Caki2 (cell line): ENCODE results near the gene SP4. TPM values are rescaled to one million over a fixed set of nuclear protein-coding genes. Genes with fewer than 3 reads are reported as not detected.
"Not testable (repeated sequence)": the region's sequence is repeated elsewhere in the genome, so short reads cannot be mapped to it uniquely, and the experiment has no call there.

Source experiments
- DNase-seq: peaks from one replicate; pipeline ENCODE4 v3.0.0-alpha.2; 2015; ENCODE audit warnings: low read depth
- in situ Hi-C: cut with HindIII; loops from 2 replicates; pipeline ENCODE4 v1.10.0; 2016; ENCODE audit warnings: low sequenced_read_pairs, low pct_unique_long_range_greater_than_20kb, mixed read lengths
- total RNA-seq: library from RNA; depleted of rRNA; stranded (reverse); fragments of >200 nt; shearing (Covaris generic); gene quantifications from 2 replicates; pipeline ENCODE4 v1.2.3, GENCODE V29; 2014; ENCODE audit warnings: low replicate concordance

SP4 gene
- total RNA-seq, 1 experiment from 2014 or later, result 2.5 TPM

GRCh38 chr7:21500117-21500832 is 72.4 kb downstream of the SP4 start:
- in situ Hi-C loops, result no loop called here
- DNase-seq, result no peak

GRCh38 chr7:21504021-21504420 is 76.1 kb downstream of the SP4 start:
- in situ Hi-C loops, result no loop called here
- DNase-seq, result no peak

DNA sequence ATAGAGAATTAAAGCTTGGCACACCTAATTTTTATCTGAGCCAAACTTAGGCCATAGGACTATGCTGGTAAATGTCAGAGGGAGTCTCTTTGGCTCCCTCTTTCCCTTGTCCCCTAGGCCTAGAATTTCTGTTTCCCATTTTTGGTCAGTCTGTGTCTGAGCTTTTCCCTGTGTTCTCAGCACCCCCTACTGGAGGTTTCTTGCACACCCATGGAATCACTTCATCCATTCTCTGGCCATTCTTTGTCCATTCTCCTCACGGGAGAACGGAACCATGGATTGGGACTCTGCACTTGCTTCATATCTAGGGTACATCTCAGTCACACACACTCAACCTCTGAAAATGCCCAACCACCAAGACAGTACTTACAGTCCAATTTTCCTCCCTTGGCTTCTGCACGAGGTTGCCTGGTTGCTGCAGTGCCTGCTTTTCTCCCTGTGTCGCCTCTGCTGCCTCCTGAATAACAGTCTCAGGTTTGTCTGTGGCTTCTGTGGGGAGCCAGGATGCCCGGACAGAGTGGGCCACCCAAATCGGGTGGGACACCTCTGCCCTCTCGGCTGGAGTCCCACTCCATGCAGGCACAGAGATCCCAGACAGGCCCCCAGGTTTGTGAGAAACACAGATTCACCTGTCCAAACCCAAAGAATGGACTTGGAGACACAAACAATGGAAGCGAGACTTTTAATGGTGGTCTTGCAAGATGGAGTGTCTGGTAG is 79.9 kb downstream of the SP4 start:
- in situ Hi-C loops, result no loop called here
- peak; percentile 13 for DNase-seq

DNA sequence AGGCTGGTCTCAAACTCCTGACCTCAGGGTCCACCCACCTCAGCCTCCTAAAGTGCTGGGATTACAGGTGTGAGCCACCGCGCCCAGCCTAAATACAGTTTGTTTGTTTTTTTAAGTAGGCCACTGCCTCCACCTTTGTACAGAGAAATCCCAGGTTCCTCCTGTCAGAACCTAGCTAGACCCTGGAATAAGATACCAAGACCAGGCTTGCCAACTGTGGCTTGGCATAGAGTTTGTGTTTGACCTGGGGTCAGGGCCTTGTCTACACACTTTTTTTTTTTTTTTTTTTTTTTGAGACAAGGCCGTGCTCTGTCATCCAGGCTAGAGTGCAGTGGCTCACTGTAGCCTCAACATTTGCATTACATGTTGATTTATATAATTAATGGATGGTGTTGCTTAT is 80.7 kb downstream of the SP4 start:
- no peak for DNase-seq
- in situ Hi-C loops, result no loop called here

DNA sequence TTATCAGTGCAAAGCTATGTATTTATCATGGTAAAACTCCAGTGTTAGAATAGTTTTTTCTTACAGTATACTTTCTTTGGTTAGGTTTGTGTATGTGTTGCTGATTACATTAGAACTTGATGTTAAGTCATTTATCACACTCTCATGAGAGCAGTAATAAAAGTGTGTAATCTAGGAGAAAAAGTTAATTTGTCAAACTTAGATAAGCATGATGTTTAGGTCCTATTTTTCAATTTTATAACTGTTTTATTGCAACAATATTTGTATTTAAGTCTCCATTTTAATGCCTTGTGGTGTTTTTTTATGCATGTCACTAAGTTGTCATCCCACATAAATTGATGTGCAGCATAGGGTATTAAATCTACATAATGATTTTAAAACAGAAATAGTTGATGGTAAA is 86.2 kb downstream of the SP4 start:
- no peak for DNase-seq
- in situ Hi-C loops, result no loop called here

- in situ Hi-C loops, result no loop called here
- DNase-seq, result no peak
These were observed 96.8 kb downstream of the SP4 start for GRCh38 chr7:21524680-21525079.

DNA sequence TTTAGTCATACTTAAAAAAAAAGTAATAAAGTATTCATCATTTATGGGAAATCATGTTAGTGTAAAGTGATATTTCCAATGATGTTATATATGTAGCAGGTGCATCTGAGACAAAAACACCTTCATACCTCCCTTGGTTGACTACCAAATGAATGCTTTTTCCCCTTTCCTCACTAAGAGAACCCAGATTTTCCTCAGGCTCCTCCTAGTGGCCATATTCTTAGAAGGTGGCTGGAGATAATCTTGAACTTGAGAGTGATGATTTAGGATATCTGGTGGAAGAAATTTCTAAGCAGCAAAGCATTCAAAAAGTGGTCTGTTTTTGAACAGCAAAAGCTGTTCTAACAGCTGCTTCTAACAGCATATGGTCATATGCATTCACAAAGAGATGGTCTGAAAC is 98.1 kb downstream of the SP4 start:
- DNase-seq, result no peak
- in situ Hi-C loops, result no loop called here

- in situ Hi-C loops, result no loop called here
- no peak for DNase-seq
These were observed 98.6 kb downstream of the SP4 start for GRCh38 chr7:21526448-21526847.

DNA sequence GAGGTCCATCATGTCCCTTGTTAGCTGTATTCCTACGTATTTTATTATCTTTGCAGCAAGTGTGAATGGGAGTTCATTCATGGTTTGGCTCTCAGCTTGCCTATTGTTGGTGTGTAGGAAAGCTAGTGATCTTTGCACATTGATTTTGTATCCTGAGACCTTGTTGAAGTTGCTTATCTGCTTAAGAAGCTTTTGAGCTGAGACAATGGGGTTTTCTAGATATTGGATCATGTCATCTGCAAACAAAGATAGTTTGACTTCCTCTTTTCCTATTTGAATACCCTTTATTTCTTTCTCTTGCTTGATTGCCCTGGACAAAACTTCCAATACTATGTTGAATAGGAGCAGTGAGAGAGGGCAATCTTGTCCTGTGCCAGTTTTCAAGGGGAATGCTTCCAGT is 104.6 kb downstream of the SP4 start:
- in situ Hi-C loops, DNase-seq: not testable (repeated sequence)

DNA sequence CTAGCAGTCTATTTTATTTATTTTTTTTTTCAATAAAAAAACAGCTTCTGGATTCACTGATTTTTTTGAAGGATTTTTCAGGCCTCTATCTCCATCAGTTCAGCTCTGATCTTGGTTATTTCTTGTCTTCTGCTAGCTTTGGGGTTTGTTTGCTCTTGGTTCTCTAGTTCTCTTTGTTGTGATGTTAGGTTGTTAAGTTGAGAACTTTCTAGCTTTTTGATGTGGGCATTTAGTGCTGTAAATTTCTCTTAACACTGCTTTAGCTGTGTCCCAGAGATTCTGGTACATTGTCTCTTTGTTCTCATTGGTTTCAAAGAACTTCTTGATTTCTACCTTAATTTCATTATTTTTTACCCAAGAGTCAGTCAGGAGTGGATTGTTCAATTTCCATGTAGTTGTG is 105.8 kb downstream of the SP4 start:
- DNase-seq, in situ Hi-C loops: not testable (repeated sequence)

- DNase-seq, in situ Hi-C loops: not testable (repeated sequence)
These were observed 108.7 kb downstream of the SP4 start for GRCh38 chr7:21536445-21537118.

- in situ Hi-C loops, result no loop called here
- no peak for DNase-seq
These were observed 111.1 kb downstream of the SP4 start for GRCh38 chr7:21538936-21539495.

- in situ Hi-C loops, result no loop called here
- peak; percentile 70 for DNase-seq
These were observed 115.1 kb downstream of the SP4 start, which contains the start of gene DNAH11 for GRCh38 chr7:21542891-21543527. DNAH11 (plus strand) TSS chr7:21543039; CDS start chr7:21543246, 207 bp downstream.

GRCh38 chr7:21543528-21544302 is 115.8 kb downstream of the SP4 start:
- peak; percentile 45 for DNase-seq
- in situ Hi-C loops, result no loop called here

- no peak for DNase-seq
- in situ Hi-C loops, result no loop called here
These were observed 116.4 kb downstream of the SP4 start for GRCh38 chr7:21544303-21544656.

DNA sequence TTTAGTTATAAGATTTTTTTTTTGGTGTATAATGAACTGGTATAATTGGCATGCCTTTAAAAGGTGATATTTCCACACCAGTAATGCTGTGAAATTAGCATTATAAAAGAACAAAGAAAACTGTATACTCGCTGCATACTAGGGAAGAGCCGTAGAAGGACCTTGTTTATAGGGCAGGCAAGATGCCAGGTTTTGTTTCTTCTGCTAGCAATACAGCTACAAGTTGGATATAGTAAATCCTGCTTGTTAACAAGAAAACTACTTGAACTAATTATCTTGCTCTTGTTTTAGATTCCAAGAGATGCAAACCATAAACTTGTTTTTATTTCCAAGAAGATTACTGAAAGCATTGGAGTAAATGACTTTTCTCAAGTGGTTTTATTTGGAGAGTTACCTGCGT is 116.8 kb downstream of the SP4 start:
- in situ Hi-C loops, result no loop called here
- no peak for DNase-seq

DNA sequence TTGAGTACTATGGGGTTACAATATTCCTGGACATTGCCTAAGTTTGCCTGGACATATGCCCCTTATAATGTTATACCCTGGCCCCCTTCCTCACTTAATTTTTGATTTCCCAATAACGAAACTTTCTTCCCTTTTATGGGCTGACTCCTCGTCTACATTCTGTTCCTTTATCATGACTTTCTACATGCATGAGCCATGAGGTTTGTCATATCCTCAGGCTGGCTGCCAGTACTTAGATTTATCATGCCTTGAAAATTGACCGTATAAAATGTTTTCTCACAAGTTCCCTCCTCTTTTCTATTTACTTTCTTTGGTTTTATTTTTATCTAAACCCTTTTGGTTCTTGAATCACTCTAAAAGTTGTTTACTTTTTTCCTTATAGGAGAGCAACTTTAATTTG is 119.6 kb downstream of the SP4 start:
- DNase-seq, result no peak
- in situ Hi-C loops, result no loop called here

DNA sequence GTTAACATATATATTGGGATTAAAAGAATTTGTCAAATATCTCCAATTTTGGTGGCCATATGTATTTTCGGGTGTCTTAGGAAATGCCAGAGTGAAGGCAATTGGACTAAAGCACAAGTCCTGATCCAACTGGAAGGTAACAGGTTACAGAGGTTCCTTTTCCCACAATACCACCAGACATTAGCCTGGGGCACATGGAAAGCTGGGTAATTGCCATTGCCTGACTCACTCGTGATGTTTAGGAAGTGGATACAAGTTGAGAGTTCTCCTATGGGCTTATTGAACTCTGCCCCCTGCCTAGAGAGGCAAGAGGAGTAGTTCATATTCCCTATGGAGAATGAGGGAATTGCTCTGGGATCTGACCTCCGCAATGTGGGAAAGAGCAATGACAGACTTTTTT is 120.6 kb downstream of the SP4 start:
- DNase-seq, result no peak
- in situ Hi-C loops, result no loop called here
